ENCODE results near the gene WDR27.

- TF ChIP-seq ZC3H10 (CRISPR knock-in tag; IDR thresholded peaks at IDR 0.05): no peak
- no peak for TF ChIP-seq GLIS3 (CRISPR knock-in tag; IDR thresholded peaks at IDR 0.05)
- TF ChIP-seq OSR1 (CRISPR knock-in tag; IDR thresholded peaks at IDR 0.05): no peak
- no peak for TF ChIP-seq TOX (CRISPR knock-in tag; IDR thresholded peaks at IDR 0.05; ENCODE audit: borderline replicate concordance)
- no peak for TF ChIP-seq SNAI2 (CRISPR knock-in tag; IDR thresholded peaks at IDR 0.05)
- TF ChIP-seq PATZ1 (CRISPR knock-in tag; IDR thresholded peaks at IDR 0.05; ENCODE audit: borderline replicate concordance): no peak
- no peak for TF ChIP-seq RARB (CRISPR knock-in tag; IDR thresholded peaks at IDR 0.05)
- no peak for TF ChIP-seq CSRNP3 (CRISPR knock-in tag; IDR thresholded peaks at IDR 0.05)
- no peak for TF ChIP-seq ZFP3 (CRISPR knock-in tag; IDR thresholded peaks at IDR 0.05)
- TF ChIP-seq ARNTL (CRISPR knock-in tag; IDR thresholded peaks at IDR 0.05; ENCODE audit: borderline replicate concordance, low read depth): no peak
- TF ChIP-seq BACH2 (CRISPR knock-in tag; IDR thresholded peaks at IDR 0.05; ENCODE audit: borderline replicate concordance): no peak
- TF ChIP-seq TSHZ2 (CRISPR knock-in tag; IDR thresholded peaks at IDR 0.05): no peak
Observed at GRCh38 chr6:169685860-169686259, 16.0 kb downstream of the WDR27 start.
